IMR-90 (cell line): Measurements from ENCODE around the gene PKHD1. TPM values are rescaled to one million over a fixed set of nuclear protein-coding genes. Genes with fewer than 3 reads are reported as not detected.

Experiments used
- ATAC-seq: fragments of 200-7000 bp; cut with Tn5 transposase; 2 replicates; pipeline ENCODE4 v1.9.1; 2020; ENCODE audit warnings: low read depth, mild to moderate bottlenecking, moderate library complexity
- BruUV-seq: library from RNA; stranded (reverse); fragments of 400-500 nt; replicated peaks from 2 replicates; lab custom pipeline; 2021; lab: Mats Ljungman, UMichigan
- CTCF ChIA-PET: fragments of 300-600 bp; formaldehyde crosslinking; extraction: SDS; loops from one replicate; lab custom pipeline; 2021; ENCODE audit warnings: antibody characterized with exemption; lab: Yijun Ruan, JAX
- POLR2A ChIA-PET: fragments of 300-600 bp; sonication (Branson Sonifier 250); formaldehyde crosslinking; loops from one replicate; lab custom pipeline; 2022; ENCODE audit warnings: antibody characterized with exemption; ENCODE audit not compliant: unreplicated experiment; lab: Charles Lee
- DNase-seq: peaks from one replicate; pipeline ENCODE4 v3.0.0; 2013
- H2AFZ ChIP-seq: replicated peaks from 2 replicates; pipeline ENCODE3; 2013; ENCODE audit warnings: low read length, mild to moderate bottlenecking; ENCODE audit not compliant: poor library complexity
- H2AK5ac ChIP-seq: 2 replicates; pipeline ENCODE4 v1.6.1; 2013; ENCODE audit warnings: low read depth, low read length, inconsistent platforms
- H2AK9ac ChIP-seq: replicated peaks from 2 replicates; pipeline ENCODE3; 2013; ENCODE audit warnings: mild to moderate bottlenecking, low read depth, low read length, moderate library complexity; ENCODE audit not compliant: poor library complexity
- H2BK120ac ChIP-seq: 2 replicates; pipeline ENCODE4 v1.6.1; 2013; ENCODE audit warnings: low read depth, low read length, inconsistent platforms
- H2BK15ac ChIP-seq: 3 replicates; pipeline ENCODE4 v1.6.1; 2013; ENCODE audit warnings: low read depth, low read length, inconsistent platforms
- H2BK20ac ChIP-seq: 2 replicates; pipeline ENCODE4 v1.6.1; 2013; ENCODE audit warnings: low read depth, mild to moderate bottlenecking, inconsistent platforms, low read length, moderate library complexity
- H2BK5ac ChIP-seq: 2 replicates; pipeline ENCODE4 v1.6.1; 2013; ENCODE audit warnings: mild to moderate bottlenecking, low read depth, low read length, inconsistent platforms; ENCODE audit not compliant: poor library complexity, severe bottlenecking
- H3K14ac ChIP-seq: replicated peaks from 2 replicates; pipeline ENCODE4 v1.6.1; 2013; ENCODE audit warnings: low read depth, low read length, inconsistent platforms
- H3K18ac ChIP-seq: 2 replicates; pipeline ENCODE4 v1.6.1; 2013; ENCODE audit warnings: low read depth, low read length, control low read depth
- H3K23ac ChIP-seq: 2 replicates; pipeline ENCODE4 v1.6.1; 2013; ENCODE audit warnings: low read depth, low read length, inconsistent platforms
- H3K27ac ChIP-seq: 2 replicates; pipeline ENCODE4 v1.5.1; 2013; ENCODE audit warnings: mild to moderate bottlenecking, control low read depth, low read length; ENCODE audit not compliant: insufficient read depth
- H3K27me3 ChIP-seq: 2 replicates; pipeline ENCODE4 v1.6.1; 2013; ENCODE audit warnings: low read length; ENCODE audit not compliant: control insufficient read depth, insufficient read depth
- H3K36me3 ChIP-seq: 2 replicates; pipeline ENCODE4 v1.6.1; 2013; ENCODE audit warnings: low read length, mixed read lengths; ENCODE audit not compliant: control insufficient read depth, insufficient read depth
- H3K4ac ChIP-seq: 2 replicates; pipeline ENCODE4 v1.6.1; 2013; ENCODE audit warnings: low read depth, low read length, inconsistent platforms
- H3K4me1 ChIP-seq: 2 replicates; pipeline ENCODE4 v1.6.1; 2013; ENCODE audit warnings: low read length, mixed read lengths; ENCODE audit not compliant: control insufficient read depth, insufficient read depth
- H3K4me2 ChIP-seq: 2 replicates; pipeline ENCODE4 v1.6.1; 2013; ENCODE audit warnings: low read depth, mild to moderate bottlenecking, control low read depth, low read length, moderate library complexity
- H3K4me3 ChIP-seq: 2 replicates; pipeline ENCODE4 v1.5.1; 2013; ENCODE audit warnings: low read depth, mild to moderate bottlenecking, control low read depth, low read length, moderate library complexity; ENCODE audit not compliant: insufficient read depth
- H3K56ac ChIP-seq: 2 replicates; pipeline ENCODE4 v1.6.1; 2013; ENCODE audit warnings: low read length, inconsistent platforms; ENCODE audit not compliant: insufficient read depth; ENCODE audit errors: extremely low read depth
- H3K79me1 ChIP-seq, 2 experiments: 2 replicates each; pipeline ENCODE4 v1.6.1; 2013; ENCODE audit warnings: low read length in 2 of 2, inconsistent platforms in 1 of 2, low read depth in 1 of 2
- H3K9ac ChIP-seq: 2 replicates; pipeline ENCODE4 v1.6.1; 2013; ENCODE audit warnings: low read depth, low read length, control low read depth
- H3K9me1 ChIP-seq: 2 replicates; pipeline ENCODE4 v1.6.1; 2013; ENCODE audit warnings: low read length, inconsistent platforms; ENCODE audit not compliant: insufficient read depth
- H3K9me3 ChIP-seq: 2 replicates; pipeline ENCODE4 v1.6.1; 2013; ENCODE audit warnings: low read length; ENCODE audit not compliant: control insufficient read depth, insufficient read depth
- H4K20me1 ChIP-seq: 2 replicates; pipeline ENCODE4 v1.6.1; 2013; ENCODE audit warnings: low read length, inconsistent platforms; ENCODE audit not compliant: insufficient read depth
- H4K5ac ChIP-seq: 2 replicates; pipeline ENCODE4 v1.6.1; 2013; ENCODE audit warnings: mild to moderate bottlenecking, low read depth, low read length, control low read depth
- H4K8ac ChIP-seq, 2 experiments: 2 replicates each; pipeline ENCODE4 v1.6.1; 2013; ENCODE audit warnings: low read depth in 2 of 2, low read length in 2 of 2, control low read depth in 1 of 2, inconsistent platforms in 1 of 2
- H4K91ac ChIP-seq: 2 replicates; pipeline ENCODE4 v1.6.1; 2013; ENCODE audit warnings: low read depth, low read length, inconsistent platforms; ENCODE audit not compliant: insufficient read depth
- BHLHE40 ChIP-seq: fragments of 150-350 bp; IDR thresholded peaks from 2 replicates; pipeline ENCODE4 v1.6.1; 2016; ENCODE audit warnings: mild to moderate bottlenecking, low read depth, low read length
- CEBPB ChIP-seq: IDR thresholded peaks from 2 replicates; pipeline ENCODE4 v1.6.1; 2012; ENCODE audit warnings: low read depth, low read length, improper control_type of control experiment
- CHD1 ChIP-seq: IDR thresholded peaks from 2 replicates; pipeline ENCODE4 v1.6.1; 2012; ENCODE audit warnings: low read depth, low read length, improper control_type of control experiment
- FOS ChIP-seq: fragments of 150-350 bp; IDR thresholded peaks from 2 replicates; pipeline ENCODE4 v1.6.1; 2016; ENCODE audit warnings: low read depth, low read length
- MAZ ChIP-seq: IDR thresholded peaks from 2 replicates; pipeline ENCODE4 v1.6.1; 2012; ENCODE audit warnings: low read depth, mild to moderate bottlenecking, low read length, improper control_type of control experiment, moderate library complexity, borderline replicate concordance
- NFE2L2 ChIP-seq: fragments of 150-350 bp; IDR thresholded peaks from 2 replicates; pipeline ENCODE4 v1.6.1; 2016; ENCODE audit warnings: low read depth, mild to moderate bottlenecking, low read length
- POLR2A ChIP-seq: IDR thresholded peaks from 2 replicates; pipeline ENCODE4 v1.6.1; 2012; ENCODE audit warnings: mild to moderate bottlenecking, low read depth, low read length
- RAD21 ChIP-seq: IDR thresholded peaks from 2 replicates; pipeline ENCODE4 v1.6.1; 2012; ENCODE audit warnings: low read length, improper control_type of control experiment
- WGBS, 2 experiments: methylation state at CpG; one replicate each; pipeline versions ENCODE4 v1.1.5 to v1.1.7; 2013; ENCODE audit warnings: missing lambda C conversion rate in 2 of 2; ENCODE audit not compliant: insufficient read length in 1 of 2; ENCODE audit errors: extremely low coverage in 2 of 2; 5-methylcytosine and 5-hydroxymethylcytosine counted together
- dilution Hi-C: fragments of 300-500 bp; cut with HindIII; formaldehyde crosslinking; loops from one replicate; pipeline ENCODE4 v1.14.3; 2018; ENCODE audit warnings: low sequenced_read_pairs; ENCODE audit not compliant: unreplicated experiment
- in situ Hi-C: fragments of 300-500 bp; cut with MboI; formaldehyde crosslinking; loops from 3 replicates; pipeline ENCODE4 v1.14.3; 2019; ENCODE audit warnings: low sequenced_read_pairs, inconsistent platforms, mixed read lengths
- intact Hi-C: fragments of 100-400 bp; cut with micrococcal nuclease; formaldehyde crosslinking; loops from 2 replicates; pipeline ENCODE4 v1.10.0; 2022
- polyA plus RNA-seq, 3 experiments: library from polyadenylated mRNA; depleted of rRNA; stranded (reverse); fragments of >200 nt; gene quantifications; 2 replicates each; pipeline ENCODE4 v1.2.3, GENCODE V29; 2012; ENCODE audit warnings: low replicate concordance in 1 of 3
- total RNA-seq: library from RNA; depleted of rRNA; stranded (reverse); fragments of >200 nt; gene quantifications from 2 replicates; pipeline ENCODE4 v1.2.3, GENCODE V29; 2012
- TF ChIP-seq, protein P1 (sequence below): fragments of 150-350 bp; IDR thresholded peaks from 2 replicates; pipeline ENCODE4 v1.6.1; 2016; ENCODE audit warnings: low read depth, mild to moderate bottlenecking, low read length, moderate library complexity, borderline replicate concordance
- TF ChIP-seq, protein P2 (sequence below): conservative IDR thresholded peaks from 2 replicates; pipeline ENCODE4 v1.5.1; 2012; ENCODE audit warnings: mild to moderate bottlenecking, low read depth, low read length, improper control_type of control experiment

The PKHD1 gene
- total and polyA plus RNA-seq, 2 of the 4 experiments (the other 2 are of a cell fraction): not detected

DNA sequence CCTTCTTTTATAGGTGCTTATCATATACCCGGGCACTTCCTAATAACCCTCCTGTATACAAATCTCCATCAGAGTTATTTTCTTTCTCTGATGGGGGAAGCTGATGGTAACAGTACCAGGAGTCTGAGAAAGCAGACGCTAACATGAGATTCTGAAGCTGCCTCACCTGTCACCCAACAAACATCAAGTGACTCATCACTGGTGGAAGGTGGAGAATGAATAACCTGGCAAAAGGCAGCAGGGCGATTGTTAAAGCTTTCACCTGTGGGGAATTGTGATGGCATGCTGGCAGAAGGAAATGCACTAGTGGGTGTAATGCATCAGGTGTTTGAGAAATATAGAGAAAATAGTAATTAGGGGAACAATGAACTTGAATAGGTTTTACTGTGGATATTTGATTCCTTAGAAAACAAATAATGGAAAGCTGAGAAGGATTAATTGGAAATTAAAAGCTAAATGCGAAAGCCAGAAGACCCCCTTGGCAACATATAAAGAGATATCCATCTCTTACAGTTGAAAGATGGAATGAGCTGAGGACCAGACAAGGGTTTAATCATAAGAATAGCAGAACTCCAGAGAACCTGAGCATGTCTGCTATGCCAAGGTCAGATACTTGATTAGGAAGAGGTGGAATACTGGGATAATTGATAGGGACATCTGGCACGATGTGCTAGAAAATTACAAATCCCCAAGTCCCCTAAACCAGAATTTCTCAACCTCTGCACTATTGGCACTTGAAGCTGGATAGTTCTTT is 517.1 kb downstream of the PKHD1 start:
- no peaks in the 10 kb centered on the region for H3K36me3 ChIP-seq
- intact Hi-C loops (no loop called here), in situ Hi-C loops (no loop called here), dilution Hi-C loops (no loop called here)
- no peak overlapping the region for H3K56ac ChIP-seq
- no peak overlapping the region for H2BK120ac ChIP-seq
- no peaks in the 10 kb centered on the region for H4K20me1 ChIP-seq
- H3K14ac ChIP-seq: no peak overlapping the region
- POLR2A ChIA-PET: no interaction called here
- H3K9me1 ChIP-seq: no peaks in the 10 kb centered on the region
- CTCF ChIA-PET: interaction anchor here (1.2 kb wide), 1 partner anchor 14 kb away, joined by 4 read pairs; no protein-coding TSS in a partner anchor
- TF ChIP-seq FOS (no peak), NFE2L2 (no peak), CEBPB (no peak), CHD1 (no peak), RAD21 (no peak), BHLHE40 (no peak), POLR2A (no peak), MAZ (no peak)
- TF ChIP-seq, protein P1, sequence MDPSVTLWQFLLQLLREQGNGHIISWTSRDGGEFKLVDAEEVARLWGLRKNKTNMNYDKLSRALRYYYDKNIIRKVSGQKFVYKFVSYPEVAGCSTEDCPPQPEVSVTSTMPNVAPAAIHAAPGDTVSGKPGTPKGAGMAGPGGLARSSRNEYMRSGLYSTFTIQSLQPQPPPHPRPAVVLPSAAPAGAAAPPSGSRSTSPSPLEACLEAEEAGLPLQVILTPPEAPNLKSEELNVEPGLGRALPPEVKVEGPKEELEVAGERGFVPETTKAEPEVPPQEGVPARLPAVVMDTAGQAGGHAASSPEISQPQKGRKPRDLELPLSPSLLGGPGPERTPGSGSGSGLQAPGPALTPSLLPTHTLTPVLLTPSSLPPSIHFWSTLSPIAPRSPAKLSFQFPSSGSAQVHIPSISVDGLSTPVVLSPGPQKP: no peak
- TF ChIP-seq, protein P2, sequence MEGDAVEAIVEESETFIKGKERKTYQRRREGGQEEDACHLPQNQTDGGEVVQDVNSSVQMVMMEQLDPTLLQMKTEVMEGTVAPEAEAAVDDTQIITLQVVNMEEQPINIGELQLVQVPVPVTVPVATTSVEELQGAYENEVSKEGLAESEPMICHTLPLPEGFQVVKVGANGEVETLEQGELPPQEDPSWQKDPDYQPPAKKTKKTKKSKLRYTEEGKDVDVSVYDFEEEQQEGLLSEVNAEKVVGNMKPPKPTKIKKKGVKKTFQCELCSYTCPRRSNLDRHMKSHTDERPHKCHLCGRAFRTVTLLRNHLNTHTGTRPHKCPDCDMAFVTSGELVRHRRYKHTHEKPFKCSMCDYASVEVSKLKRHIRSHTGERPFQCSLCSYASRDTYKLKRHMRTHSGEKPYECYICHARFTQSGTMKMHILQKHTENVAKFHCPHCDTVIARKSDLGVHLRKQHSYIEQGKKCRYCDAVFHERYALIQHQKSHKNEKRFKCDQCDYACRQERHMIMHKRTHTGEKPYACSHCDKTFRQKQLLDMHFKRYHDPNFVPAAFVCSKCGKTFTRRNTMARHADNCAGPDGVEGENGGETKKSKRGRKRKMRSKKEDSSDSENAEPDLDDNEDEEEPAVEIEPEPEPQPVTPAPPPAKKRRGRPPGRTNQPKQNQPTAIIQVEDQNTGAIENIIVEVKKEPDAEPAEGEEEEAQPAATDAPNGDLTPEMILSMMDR: no peak
- no peak overlapping the region for H3K4me3 ChIP-seq
- H2BK15ac ChIP-seq: no peak overlapping the region
- H3K4me1 ChIP-seq: no peaks in the 10 kb centered on the region
- H3K27ac ChIP-seq: no peak overlapping the region
- H3K23ac ChIP-seq: no peak overlapping the region
- no peak overlapping the region for H2BK20ac ChIP-seq
- H3K4me2 ChIP-seq: no peak overlapping the region
- H3K27me3 ChIP-seq: no peaks in the 10 kb centered on the region
- no TSS peak for BruUV-seq
- DNase-seq: no peak
- no peak overlapping the region for H2AFZ ChIP-seq
- H4K8ac ChIP-seq: no peak overlapping the region
- H2AK5ac ChIP-seq: no peak overlapping the region
- H2AK9ac ChIP-seq: no peak overlapping the region
- H3K4ac ChIP-seq: no peak overlapping the region
- WGBS, 2 experiments: no CpG with 5 or more reads among the region's 5 CpGs
- peaks cover 4% of the 10 kb centered on the region; the same call in 1 of the 2 replicates for H3K9me3 ChIP-seq
- no peak overlapping the region for H3K18ac ChIP-seq
- no peak for ATAC-seq
- no peak overlapping the region for H2BK5ac ChIP-seq
- H3K79me1 ChIP-seq: no peaks in the 10 kb centered on the region
- no peak overlapping the region for H4K5ac ChIP-seq
- H3K9ac ChIP-seq: no peak overlapping the region
- no peak overlapping the region for H4K91ac ChIP-seq
